ENCODE results near the gene TBPL1. TPM values are rescaled to one million over a fixed set of nuclear protein-coding genes. Genes with fewer than 3 reads are reported as not detected.

Gene TBPL1
- total RNA-seq, 4 donors from 2014 or later: 0.85 to 9.1 (median 4.7) TPM

- intact Hi-C loops (cut with DNase I; ENCODE audit: low total_unique reads): no loop called here
- ATAC-seq (no peak), DNase-seq (no peak)
- H3K9me3 ChIP-seq: no peaks in the 10 kb centered on the region
- in situ Hi-C loops (cut with MboI; ENCODE audit: low sequenced_read_pairs in 4 of 4): no loop called here
- no peaks in the 10 kb centered on the region for H3K4me1 ChIP-seq
- H3K4me3 ChIP-seq: no peak overlapping the region
- TF ChIP-seq CTCF (IDR thresholded peaks at IDR 0.05 in 4 of 5, conservative IDR thresholded peaks at IDR 0.05 in 1 of 5): no peak
- no peak for TF ChIP-seq POLR2A (IDR thresholded peaks at IDR 0.05)
- no peak overlapping the region for H3K27ac ChIP-seq
- no peaks in the 10 kb centered on the region for H3K27me3 ChIP-seq
- peaks cover 0 to 4% of the 10 kb centered on the region in 2 donors for H3K36me3 ChIP-seq
These were observed 42.7 kb downstream of the TBPL1 start for GRCh38 chr6:133995758-133996157.

- no peak for ATAC-seq
- Histone ChIP-seq H3K27ac (no peak overlapping the region), H3K27me3 (no peaks in the 10 kb centered on the region), H3K4me3 (no peak overlapping the region), H3K36me3 (peaks cover 0 to 4% of the 10 kb centered on the region in 2 donors), H3K4me1 (no peaks in the 10 kb centered on the region), H3K9me3 (no peaks in the 10 kb centered on the region)
- no peak for DNase-seq
- intact Hi-C loops (cut with DNase I; ENCODE audit: low total_unique reads) (no loop called here), in situ Hi-C loops (cut with MboI; ENCODE audit: low sequenced_read_pairs in 4 of 4) (no loop called here)
- TF ChIP-seq CTCF (IDR thresholded peaks at IDR 0.05 in 4 of 5, conservative IDR thresholded peaks at IDR 0.05 in 1 of 5): no peak
- no peak for TF ChIP-seq POLR2A (IDR thresholded peaks at IDR 0.05)
These were observed 44.2 kb downstream of the TBPL1 start for GRCh38 chr6:133997267-133997666.

GRCh38 chr6:133999305-133999704, 46.3 kb downstream of the TBPL1 start:
- intact Hi-C loops (cut with DNase I; ENCODE audit: low total_unique reads): no loop called here
- in situ Hi-C loops (cut with MboI; ENCODE audit: low sequenced_read_pairs in 4 of 4): no loop called here
- H3K4me3 ChIP-seq: no peak overlapping the region
- no peak overlapping the region for H3K27ac ChIP-seq
- TF ChIP-seq CTCF (IDR thresholded peaks at IDR 0.05 in 4 of 5, conservative IDR thresholded peaks at IDR 0.05 in 1 of 5) (no peak), POLR2A (IDR thresholded peaks at IDR 0.05) (no peak)
- H3K27me3 ChIP-seq: no peaks in the 10 kb centered on the region
- no peaks in the 10 kb centered on the region for H3K4me1 ChIP-seq
- peaks cover 0 to 4% of the 10 kb centered on the region in 2 donors for H3K36me3 ChIP-seq
- ATAC-seq (no peak), DNase-seq (no peak)
- H3K9me3 ChIP-seq: no peaks in the 10 kb centered on the region

GRCh38 chr6:134000443-134000842, 47.4 kb downstream of the TBPL1 start:
- H3K4me1 ChIP-seq: no peaks in the 10 kb centered on the region
- intact Hi-C loops (cut with DNase I; ENCODE audit: low total_unique reads) (no loop called here), in situ Hi-C loops (cut with MboI; ENCODE audit: low sequenced_read_pairs in 4 of 4) (no loop called here)
- H3K27me3 ChIP-seq: no peaks in the 10 kb centered on the region
- ATAC-seq: no peak
- TF ChIP-seq CTCF (IDR thresholded peaks at IDR 0.05 in 4 of 5, conservative IDR thresholded peaks at IDR 0.05 in 1 of 5) (no peak), POLR2A (IDR thresholded peaks at IDR 0.05) (no peak)
- H3K36me3 ChIP-seq: no peaks in the 10 kb centered on the region
- no peaks in the 10 kb centered on the region for H3K9me3 ChIP-seq
- H3K27ac ChIP-seq: no peak overlapping the region
- H3K4me3 ChIP-seq: no peak overlapping the region
- DNase-seq: no peak

- Histone ChIP-seq H3K9me3 (no peaks in the 10 kb centered on the region), H3K4me3 (no peak overlapping the region), H3K27ac (no peak overlapping the region), H3K27me3 (no peaks in the 10 kb centered on the region), H3K4me1 (no peaks in the 10 kb centered on the region), H3K36me3 (no peaks in the 10 kb centered on the region)
- no peak for ATAC-seq
- TF ChIP-seq CTCF (IDR thresholded peaks at IDR 0.05 in 4 of 5, conservative IDR thresholded peaks at IDR 0.05 in 1 of 5): no peak
- TF ChIP-seq POLR2A (IDR thresholded peaks at IDR 0.05): no peak
- intact Hi-C loops (cut with DNase I; ENCODE audit: low total_unique reads): no loop called here
- in situ Hi-C loops (cut with MboI; ENCODE audit: low sequenced_read_pairs in 4 of 4): no loop called here
- DNase-seq: no peak
These were observed 49.8 kb downstream of the TBPL1 start for GRCh38 chr6:134002821-134003220.

Data from gastrocnemius medialis (tissue), 4 donors.